Right renal cortex interstitium (tissue), 3 donors: ENCODE results near the gene ZNF837. TPM values are rescaled to one million over a fixed set of nuclear protein-coding genes. Genes with fewer than 3 reads are reported as not detected.
"Not testable (repeated sequence)": the region's sequence is repeated elsewhere in the genome, so short reads cannot be mapped to it uniquely, and the experiment has no call there.

Experiments used
- DNase-seq, 3 donors: peaks; one replicate each; pipeline ENCODE4 v3.0.0-alpha.2; 2013; ENCODE audit warnings: low read depth in 3 of 3, low spot score in 2 of 3
- polyA plus RNA-seq, 3 donors: library from polyadenylated mRNA; unstranded; fragments of 120-200 nt; gene quantifications; one replicate each; pipeline ENCODE4 v1.2.1, GENCODE V29; 2013; ENCODE audit not compliant: insufficient read length in 3 of 3

ZNF837 gene
- 1 to 10 TPM; 2.2 to 3.0 (median 2.6) TPM for polyA plus RNA-seq

DNA sequence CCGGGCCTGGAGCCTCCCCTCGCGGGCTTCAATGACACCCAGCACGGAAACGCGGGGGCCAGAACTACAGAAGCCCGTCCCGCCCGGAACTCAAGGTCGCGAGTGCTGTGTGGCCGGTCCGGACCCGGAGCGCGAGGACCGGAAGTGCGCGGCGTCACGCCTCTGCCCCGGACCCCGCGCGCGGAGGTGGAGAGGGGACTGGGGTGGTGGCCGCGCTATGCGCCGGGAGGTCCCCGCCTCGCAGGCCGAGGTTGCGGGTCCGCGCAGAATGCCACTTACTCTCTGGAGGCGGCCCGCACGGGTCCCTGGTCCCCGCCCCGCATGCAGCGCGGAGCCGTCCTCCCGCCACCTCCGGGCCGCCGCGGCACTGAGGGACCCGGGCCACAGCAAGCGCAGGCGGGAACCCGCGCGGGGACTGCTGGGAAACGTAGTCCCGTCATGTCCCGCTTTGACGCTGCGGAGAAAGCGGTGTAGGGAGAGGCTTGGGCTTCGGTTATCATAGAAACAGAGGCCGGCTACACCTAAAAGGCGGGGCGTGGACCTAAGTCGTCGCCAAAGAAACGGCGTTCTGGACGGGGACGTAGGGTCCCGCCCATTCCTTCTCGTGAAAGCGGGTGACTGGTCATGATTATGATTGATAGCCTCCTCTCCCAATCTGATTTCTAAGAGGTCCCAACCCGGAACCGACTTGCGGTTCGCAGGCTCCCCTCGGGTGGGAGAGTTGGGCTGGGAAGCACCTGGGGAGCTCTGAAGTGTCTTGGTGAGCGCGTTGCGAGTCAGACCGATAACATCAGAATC lies at the start of gene ZNF837:
Gene ZNF837 (minus strand): TSS at position 369 of the 798 bp plus-strand sequence. CDS start 11,698 bp downstream, outside the sequence.
- DNase-seq = peak; percentile 97 to 99 (median 98)

- DNase-seq = no peak
Observed at GRCh38 chr19:58429745-58430144, 48.9 kb upstream of the ZNF837 start.

DNA sequence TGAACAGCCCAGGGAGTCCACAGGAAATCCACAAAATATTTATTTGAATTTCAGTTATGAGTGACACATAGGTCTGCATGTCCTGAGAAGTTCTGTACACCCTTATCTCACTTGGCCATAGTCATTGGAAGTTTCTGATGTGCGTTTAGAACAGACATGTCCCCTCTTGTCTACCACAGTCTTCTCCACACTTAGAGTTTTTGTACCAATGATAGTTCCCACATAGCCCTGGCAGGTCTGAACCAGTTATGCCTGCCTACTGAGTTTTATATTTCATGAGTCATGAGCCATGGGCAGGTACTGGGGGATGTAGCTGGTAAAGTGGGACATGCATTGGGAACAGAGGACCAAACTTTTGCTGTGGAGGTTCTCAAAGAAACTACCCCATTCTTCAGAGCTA lies 47.8 kb upstream of the ZNF837 start:
- no peak for DNase-seq

DNA sequence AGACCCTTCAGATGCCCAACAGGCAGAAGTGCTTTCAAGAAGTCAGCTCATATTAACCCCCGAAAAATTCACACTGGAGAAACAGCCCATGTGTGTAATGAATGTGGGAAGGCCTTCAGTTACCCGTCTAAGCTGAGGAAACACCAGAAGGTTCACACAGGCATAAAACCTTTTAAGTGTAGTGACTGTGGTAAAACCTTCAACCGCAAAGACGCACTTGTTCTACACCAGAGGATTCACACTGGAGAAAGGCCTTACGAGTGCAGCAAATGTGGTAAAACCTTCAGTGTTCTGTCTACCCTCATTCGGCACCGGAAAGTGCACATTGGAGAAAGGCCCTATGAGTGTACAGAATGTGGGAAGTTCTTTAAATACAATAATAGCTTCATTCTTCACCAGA lies 36.2 kb upstream of the ZNF837 start:
- no peak for DNase-seq

DNA sequence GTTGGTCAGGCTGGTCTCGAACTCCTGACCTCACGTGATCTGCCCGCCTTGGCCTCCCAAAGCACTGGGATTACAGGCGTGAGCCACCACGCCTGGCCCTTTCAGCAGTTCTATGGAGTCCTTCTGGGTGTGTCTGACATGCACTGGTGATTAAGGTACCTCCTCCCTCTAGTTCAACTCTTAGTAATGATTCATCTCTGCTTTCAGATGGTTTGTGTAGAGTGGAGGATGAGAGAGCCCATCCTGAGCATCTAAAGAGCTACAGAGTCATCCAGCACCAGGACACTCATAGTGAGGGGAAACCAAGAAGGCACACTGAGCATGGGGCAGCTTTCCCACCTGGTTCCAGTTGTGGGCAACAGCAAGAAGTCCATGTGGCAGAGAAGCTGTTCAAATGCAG lies 35.8 kb upstream of the ZNF837 start:
- no peak for DNase-seq

- DNase-seq = no peak
Observed at GRCh38 chr19:58409010-58409790, 28.4 kb upstream of the ZNF837 start.

DNA sequence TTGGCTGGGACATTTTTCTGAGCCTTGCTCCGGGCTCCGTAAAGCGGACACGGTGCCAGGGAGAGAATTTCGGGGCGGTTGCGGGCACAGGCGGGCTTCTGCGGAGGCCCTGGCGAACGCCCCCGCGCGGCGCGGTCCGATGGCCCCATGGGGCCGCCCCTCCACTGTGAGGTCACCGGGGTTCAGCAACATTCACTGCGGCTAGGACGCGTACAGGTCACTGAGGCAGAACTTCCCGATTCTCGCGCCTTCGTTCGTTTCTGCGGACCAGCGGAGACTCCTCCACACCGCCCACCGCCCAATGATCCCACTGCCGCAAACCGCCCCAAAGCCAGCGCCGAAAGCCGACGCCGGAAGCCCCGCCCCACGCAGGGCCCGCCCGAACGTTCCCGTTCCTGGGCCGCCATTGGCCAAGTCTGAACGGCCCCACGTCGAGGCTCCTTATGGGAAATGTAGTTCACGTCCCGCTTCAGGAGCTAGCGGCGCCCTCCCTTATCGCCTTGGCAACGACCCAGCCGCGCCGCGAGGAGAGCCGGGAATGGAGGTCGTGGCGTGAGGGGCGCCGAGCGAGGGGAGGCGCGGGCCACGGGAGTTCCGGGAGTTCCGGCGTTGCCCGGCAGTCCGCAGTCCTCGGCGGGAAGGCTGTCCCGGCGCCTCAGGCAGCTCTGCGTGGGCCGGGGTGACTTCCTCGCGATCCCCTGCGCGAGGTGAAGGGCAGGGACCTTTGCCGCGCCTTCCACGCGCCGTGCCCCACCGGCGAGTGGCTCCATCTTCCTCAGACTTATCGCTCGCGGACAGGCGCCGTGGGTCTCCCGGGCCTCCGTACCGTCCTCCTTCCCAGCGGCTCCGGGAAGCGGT lies 27.6 kb upstream of the ZNF837 start, which contains the start of gene ZNF584:
Gene ZNF584 (plus strand): TSS at position 498 of the 858 bp plus-strand sequence. CDS start 499 bp downstream, outside the sequence.
- DNase-seq = peak; percentile 78 to 96 (median 90)

GRCh38 chr19:58407658-58408151 lies 26.9 kb upstream of the ZNF837 start:
- DNase-seq = no peak

DNA sequence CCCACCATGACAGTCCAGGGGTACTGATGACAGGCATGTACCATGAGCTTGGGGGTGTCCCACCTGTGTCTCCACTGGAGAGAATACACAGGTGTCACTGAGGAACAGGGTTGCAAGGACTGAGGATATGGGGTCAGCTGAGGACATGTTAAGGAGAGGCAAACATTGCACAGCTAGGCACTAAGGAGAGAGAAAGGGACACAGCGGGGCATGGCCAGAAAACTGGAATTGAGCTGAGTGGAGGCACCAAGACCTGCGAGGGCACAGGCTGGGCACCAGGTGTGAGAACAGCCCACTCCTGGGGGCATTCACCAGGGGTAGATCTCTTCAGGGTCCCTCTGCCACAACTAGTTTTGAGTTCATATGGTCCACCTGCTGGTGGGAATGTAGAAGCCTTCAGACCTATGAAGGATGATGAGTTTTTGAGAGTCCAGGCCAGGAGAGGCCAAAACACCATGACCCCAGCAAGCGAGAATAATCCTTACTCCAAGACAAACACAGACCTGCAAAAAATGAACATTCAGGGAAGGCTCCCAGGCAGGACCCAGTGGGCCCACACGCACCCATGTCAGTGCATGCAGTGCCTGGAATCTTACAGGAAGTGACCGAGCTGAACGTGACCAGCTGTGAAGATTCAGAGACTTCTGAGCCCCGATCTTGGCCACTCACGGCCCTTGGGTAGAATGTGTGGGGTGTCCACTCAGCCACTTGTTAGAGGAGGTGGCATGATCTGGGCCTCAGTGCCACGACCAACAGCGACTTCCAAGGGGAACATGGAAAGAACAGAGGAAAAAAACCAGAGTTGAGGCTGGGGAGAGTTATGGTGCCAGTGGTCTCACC lies 26.2 kb upstream of the ZNF837 start:
- DNase-seq = no peak

DNA sequence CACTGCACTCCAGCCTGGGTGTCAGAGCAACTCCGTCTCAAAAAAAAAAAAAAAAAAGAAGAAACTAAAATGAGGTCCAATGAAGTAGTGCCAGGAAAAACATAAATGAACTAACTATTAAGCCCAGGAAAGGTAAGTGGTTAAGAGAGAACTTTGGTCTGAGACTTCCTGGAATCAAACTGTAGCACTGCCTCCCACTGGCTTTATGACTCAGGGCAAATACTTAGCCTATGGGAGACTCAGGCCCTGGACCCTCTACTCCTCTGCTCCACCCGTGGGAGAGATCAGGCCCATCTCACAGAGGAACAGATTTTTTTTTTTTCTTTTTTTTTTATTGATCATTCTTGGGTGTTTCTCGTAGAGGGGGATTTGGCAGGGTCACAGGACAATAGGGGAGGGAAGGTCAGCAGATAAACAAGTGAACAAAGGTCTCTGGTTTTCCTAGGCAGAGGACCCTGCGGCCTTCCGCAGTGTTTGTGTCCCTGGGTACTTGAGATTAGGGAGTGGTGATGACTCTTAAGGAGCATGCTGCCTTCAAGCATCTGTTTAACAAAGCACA lies 23.2 kb upstream of the ZNF837 start:
- not testable (repeated sequence) for DNase-seq

- DNase-seq = no peak
Observed at GRCh38 chr19:58401840-58402421, 21.1 kb upstream of the ZNF837 start.

GRCh38 chr19:58400916-58401839 lies 20.3 kb upstream of the ZNF837 start:
- peak; percentile 97 to 98 (median 98) for DNase-seq

DNA sequence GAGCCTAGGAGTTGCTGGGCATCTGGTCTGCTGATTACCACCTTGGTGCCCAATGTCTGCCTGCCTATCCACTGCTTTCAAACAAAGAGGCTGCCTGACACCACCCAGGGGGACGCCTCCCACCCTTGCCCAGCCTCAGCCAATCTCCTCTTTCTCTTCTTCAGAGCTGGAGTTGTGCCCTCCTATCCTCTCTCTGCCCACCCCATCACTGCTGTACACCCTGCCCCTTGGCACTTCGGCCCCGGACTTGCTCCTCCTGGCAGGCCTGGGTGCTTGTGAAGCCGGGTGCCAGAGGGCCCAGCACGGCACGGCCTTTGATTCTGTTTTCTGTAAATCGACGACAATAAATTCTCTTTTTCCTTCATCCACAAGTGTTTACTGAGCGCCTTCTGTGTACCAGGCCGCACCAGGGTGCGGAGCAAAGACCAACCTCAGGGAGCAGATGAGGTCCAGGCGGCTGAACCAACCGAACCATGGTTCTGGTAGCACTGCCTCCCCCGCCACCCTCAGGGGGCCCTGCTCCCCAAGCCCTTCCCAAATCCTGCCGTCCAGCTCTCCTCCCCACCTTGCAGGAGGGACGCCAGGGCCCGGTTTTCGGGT lies 19.6 kb upstream of the ZNF837 start:
- DNase-seq = no peak

GRCh38 chr19:58399903-58400302 lies 19.1 kb upstream of the ZNF837 start:
- no peak for DNase-seq

DNA sequence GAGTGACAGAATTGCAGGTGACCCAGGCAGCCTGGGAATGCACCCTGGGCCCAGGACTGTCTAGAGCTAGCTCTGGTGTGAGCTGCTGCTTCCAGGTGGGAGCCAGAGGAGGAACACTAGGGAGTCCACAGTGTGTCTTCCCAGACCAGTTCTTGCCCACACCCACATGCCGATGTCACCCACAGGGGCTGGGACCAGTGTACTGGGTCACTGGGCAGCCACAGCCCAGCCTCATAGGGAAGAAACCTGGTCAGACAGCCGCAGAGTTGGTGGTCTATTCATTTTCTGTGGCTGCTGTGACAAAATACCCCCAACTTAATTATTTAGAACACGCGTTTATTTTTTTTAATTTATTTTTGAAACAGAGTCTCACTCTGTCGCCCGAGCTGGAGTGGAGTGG lies 17.7 kb upstream of the ZNF837 start:
- DNase-seq = no peak

- DNase-seq = no peak
Observed at GRCh38 chr19:58398087-58398486, 17.3 kb upstream of the ZNF837 start.

- no peak for DNase-seq
Observed at GRCh38 chr19:58397533-58398037, 16.8 kb upstream of the ZNF837 start.
